NCI-H460 (cell line): ENCODE data around the gene ZNG1A. TPM values are rescaled to one million over a fixed set of nuclear protein-coding genes. Genes with fewer than 3 reads are reported as not detected.
"Not testable (repeated sequence)": the region's sequence is repeated elsewhere in the genome, so short reads cannot be mapped to it uniquely, and the experiment has no call there.

Experiments used
- DNase-seq: peaks from one replicate; pipeline ENCODE4 v3.0.0-alpha.2; 2016; ENCODE audit warnings: low read depth; ENCODE audit errors: extremely low read depth
- total RNA-seq: library from RNA; depleted of rRNA; stranded (reverse); fragments of >200 nt; shearing (Covaris generic); gene quantifications from 2 replicates; pipeline ENCODE4 v1.2.3, GENCODE V29; 2014

Gene ZNG1A
- total RNA-seq, 1 experiment from 2014 or later = 43.9 TPM

DNA sequence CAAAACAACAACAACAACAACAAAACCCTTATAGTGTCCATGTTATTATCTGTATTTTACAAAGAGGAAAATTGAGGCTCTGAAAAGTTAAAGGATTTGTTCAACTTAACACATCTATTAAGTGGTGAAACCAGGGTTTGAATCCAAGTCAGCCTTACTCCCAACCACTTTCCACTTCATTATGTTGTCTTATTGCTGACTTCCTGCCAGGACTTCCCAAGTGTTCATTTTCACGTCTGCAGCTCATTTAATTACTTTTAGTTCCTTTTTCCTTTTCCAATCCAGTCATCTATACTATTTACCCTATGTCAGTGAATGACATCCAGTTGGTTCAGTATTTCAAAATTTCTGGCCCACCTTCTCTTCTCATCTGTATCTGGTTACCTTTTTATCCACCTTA lies 20.7 kb upstream of the ZNG1A start:
- not testable (repeated sequence) for DNase-seq

DNA sequence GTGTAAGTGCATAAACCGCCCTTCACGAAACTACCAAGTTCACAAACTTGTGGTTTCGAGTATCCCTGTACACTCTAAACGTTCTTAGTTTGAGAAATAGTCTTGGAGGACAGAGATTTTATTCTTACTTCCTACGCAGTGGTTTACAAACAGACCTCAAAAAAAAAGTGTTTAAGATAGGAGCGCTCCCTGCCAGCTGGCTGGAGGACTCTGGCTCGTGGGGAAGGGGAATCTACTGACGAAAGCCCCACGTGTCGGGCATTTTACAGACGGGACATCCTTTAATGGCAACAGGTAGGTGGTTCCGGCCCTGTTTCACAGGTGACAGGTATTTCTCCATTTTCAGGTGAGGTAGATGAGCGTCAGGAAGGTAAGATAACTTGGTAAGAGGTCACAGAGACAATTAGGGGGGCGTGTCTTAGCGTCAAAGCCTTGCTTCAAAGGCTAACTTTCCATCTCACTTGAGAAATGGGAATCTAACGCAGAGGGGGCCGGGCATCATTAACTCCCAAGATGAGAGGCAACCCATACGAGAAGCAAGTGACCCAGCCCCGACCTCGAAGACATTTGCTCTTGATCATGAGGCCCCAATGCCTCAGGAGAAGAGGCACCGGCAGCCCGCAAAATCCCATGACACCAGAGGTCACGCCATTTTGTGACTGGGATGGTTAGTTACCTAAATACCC lies 573 bp downstream of the ZNG1A start:
- DNase-seq = not testable (repeated sequence)

DNA sequence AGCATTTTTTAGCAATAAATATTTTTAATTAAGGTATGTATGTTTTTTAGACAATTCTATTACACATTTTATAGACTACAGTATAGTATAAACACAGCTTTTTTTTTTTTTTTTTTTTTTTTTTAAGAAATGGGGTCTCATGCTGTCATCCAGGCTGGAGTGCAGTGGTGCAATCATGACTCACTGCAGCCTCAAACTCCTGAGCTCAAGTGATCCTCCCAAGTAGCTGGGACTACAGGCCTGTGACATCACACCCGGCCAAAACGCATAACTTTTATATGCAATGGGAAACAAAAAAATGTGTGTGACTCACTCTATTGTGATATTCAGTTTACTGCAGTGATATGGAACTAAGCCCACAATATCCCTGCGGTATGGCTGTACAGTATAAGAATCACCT lies 9.1 kb downstream of the ZNG1A start:
- DNase-seq = not testable (repeated sequence)

DNA sequence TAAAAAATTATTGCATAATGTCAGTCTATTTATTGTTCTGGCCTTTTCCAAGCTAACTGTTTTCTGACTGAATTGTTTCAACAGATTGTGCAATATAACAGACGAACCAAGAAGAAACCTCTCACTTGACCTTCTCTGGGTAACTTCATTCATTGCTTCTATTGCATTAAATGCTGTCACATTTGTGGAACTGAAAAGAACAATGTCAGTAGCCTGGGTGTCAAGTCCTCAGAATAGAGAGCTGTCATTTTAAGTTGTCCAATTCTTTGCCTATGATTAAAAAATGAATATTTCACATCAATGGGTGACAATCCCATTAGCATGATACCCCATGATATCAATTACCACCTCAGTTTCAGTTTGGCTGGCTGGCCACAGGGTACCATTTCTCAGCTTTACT lies 19.0 kb downstream of the ZNG1A start:
- not testable (repeated sequence) for DNase-seq

DNA sequence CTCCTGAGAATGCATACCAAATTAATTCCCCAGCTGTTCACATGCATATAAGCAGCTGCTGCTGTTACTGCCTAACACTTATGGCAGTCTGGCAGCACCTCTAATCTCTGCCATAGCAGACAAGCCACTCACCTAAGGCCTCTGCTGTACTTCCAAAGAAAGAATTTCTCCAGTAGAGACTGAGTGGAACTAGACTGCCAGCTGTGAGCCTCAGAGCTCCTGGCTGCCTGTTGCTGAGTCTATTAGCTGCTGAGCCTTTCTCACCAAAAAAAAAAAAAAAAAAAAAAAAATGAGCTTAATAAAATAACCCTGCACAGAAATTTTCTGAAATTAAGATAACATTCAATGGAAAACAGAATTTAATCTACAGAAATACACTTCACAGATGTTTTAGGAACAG lies 27.7 kb downstream of the ZNG1A start:
- not testable (repeated sequence) for DNase-seq

DNA sequence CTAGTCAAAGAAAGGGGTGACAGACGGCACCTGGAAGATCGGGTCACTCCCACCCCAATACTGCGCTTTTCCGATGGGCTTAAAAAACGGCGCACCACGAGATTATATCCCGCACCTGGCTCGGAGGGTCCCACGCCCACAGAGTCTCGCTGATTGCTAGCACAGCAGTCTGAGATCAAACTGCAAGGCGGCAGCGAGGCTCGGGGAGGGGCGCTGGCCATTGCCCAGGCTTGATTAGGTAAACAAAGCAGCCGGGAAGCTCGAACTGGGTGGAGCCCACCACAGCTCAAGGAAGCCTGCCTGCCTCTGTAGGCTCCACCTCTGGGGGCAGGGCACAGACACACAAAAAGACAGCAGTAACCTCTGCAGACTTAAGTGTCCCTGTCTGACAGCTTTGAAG lies 39.0 kb downstream of the ZNG1A start:
- DNase-seq = not testable (repeated sequence)

DNA sequence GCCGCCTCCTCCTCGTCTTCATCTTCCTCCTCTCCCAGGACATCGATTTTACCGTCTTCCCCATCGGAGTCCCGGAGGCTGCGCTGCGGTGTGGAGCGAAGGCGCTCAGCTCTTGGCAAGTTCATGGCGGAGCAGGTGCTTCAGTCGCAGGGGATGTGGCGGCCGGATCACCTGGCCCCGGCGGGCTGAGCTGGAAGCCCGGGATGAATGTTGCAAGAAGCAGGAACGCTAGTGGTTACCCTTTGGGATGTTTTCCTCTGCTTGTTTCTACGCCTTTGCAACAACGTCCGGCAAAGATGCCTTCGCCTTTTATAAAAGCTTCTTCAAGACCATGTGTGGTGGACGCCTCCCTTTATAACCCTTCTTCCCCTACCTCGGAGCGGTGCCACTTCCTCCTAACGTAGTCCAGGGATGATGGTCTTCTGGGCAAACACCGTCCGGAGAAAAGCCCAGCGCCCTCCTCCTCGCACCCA lies 60.8 kb downstream of the ZNG1A start, which contains the start of gene FOXD4:
Gene FOXD4, minus strand, starts transcription at position 423 of the 473 bp plus-strand sequence. Its CDS starts 298 bp downstream, at position 125.
- DNase-seq = not testable (repeated sequence)

DNA sequence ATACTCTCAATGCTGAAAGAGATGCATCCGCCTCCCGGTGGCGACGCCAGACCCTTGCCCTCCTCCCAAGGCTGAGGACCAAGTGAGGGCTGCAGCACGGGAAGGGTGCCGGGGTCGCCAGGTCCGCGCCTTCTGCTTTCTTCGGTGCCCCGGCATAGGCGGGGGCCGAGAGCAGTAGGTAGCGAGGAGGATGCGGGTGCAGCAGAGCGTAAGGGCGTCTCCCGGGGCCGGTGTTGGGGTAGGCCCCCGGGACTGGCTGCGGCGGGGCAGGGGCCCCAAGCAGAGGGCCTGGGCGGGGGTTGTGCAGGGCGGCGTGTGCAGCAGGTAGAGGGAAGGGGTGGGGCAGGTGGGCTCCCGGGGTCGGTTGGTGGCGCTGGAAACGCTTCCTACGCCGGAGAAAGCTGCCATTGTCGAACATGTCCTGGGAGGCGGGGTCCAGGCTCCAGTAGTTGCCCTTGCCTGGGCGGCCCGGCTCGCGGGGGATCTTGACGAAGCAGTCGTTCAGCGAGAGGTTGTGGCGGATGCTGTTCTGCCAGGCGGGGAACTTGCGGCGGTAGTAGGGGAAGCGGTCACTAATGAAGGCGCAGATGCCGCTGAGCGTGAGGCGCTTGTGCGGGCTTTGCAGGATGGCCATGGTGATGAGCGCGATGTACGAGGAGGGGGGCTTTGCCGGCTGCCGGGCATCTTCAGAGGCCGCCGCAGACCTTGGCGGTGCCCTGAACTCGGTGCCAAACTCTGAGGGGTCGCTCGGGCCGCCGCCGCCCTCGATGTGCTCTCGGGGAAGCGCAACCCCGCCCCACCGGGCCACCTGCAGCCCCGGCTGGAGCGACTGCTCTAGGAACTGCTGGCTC lies 61.5 kb downstream of the ZNG1A start:
- not testable (repeated sequence) for DNase-seq

DNA sequence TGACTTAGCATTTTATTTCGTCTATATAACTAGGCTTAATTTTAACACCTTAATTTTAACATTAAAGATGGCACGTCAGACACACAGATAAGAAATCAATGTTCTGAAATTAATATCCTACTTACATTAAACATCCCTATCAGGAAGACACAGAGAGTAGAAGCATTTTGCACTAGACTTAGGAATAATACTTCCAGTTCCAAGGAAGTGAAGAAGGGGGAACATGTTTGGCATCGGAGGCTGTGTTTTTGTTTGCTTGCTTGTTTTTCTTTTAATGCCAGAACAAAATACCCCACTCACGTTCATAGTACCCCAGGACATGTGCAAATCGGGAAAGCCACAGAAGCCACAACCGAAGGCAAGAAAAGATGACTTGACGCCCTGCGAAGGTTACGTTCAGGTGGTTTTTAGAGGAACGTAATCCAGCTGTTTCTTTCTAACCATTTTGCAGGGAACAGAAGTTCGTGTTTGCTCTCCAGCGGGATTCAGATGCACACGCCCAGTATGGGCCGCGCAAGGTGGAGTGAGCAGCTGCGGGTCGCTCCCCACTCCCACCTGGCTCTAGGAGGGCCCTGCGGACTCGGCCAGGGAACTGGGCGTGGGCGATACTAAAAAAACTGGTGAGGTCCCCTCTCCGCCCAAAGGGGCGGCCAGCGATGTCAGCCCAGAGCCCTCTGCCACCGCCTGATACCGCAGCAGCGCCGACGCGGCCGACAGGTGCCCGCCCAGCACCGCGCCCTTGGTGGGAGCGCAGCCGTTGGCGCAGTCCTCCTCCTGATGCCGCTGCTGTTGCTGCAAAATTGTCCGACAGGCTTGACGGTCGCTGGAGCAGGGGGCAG lies 62.4 kb downstream of the ZNG1A start:
- DNase-seq = not testable (repeated sequence)

DNA sequence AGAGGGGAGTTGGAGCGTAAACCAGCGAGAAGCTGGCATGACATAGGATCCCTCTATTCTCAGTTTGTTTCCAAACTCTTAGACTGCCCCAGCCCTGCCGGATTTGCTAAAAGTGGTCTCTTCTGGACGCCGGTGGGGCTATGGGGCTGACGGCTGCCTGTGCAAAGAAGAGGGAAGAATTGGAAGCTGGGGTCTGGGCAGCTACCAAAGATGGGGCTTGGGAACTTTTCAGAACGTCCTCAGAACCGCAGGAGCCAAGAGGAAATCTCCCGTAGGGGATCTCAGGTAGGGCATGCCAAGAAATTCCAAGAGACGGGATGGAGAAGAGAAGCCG lies 63.8 kb downstream of the ZNG1A start:
- not testable (repeated sequence) for DNase-seq

DNA sequence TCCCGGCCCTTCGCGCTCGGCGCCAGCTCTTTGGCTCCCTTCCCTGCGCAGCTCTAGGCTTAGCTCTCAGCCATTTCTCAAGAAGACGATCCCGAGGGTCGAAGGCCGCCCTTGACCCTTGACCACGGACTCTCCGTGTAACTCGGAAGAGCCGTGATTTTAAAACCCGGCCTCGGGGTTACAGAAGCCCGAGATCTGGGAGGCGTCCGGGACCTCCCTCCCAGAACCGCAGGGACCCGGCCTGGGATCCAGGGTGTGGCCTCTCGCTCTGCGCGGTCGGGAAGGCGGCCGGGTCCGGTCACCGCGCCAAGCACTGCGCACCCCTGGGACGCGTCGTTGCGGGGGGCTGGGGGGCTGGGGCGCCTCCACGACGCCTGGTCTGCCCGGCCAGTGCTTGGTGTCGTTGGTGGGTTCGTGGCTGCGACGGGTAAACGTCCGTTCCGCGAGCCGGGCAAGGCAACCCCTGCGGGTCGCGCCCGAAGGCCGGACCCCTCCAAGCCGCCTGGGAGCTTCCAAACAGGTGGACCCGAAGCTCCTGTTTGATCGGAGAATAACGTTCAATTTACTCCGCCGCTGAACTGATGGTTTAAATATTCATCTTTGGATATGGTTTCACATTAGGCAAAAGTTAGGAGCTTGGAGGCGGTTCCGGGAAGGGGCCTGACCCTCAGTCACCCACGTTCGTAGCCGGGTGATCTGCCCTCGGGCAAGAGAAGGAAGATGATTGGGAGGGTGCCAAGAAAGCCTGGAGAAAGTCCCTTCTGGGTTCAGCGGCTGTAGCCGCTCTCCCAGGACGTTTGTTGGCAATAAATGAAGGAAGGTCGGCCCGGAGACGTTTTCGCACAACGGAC lies 64.4 kb downstream of the ZNG1A start:
- not testable (repeated sequence) for DNase-seq

DNA sequence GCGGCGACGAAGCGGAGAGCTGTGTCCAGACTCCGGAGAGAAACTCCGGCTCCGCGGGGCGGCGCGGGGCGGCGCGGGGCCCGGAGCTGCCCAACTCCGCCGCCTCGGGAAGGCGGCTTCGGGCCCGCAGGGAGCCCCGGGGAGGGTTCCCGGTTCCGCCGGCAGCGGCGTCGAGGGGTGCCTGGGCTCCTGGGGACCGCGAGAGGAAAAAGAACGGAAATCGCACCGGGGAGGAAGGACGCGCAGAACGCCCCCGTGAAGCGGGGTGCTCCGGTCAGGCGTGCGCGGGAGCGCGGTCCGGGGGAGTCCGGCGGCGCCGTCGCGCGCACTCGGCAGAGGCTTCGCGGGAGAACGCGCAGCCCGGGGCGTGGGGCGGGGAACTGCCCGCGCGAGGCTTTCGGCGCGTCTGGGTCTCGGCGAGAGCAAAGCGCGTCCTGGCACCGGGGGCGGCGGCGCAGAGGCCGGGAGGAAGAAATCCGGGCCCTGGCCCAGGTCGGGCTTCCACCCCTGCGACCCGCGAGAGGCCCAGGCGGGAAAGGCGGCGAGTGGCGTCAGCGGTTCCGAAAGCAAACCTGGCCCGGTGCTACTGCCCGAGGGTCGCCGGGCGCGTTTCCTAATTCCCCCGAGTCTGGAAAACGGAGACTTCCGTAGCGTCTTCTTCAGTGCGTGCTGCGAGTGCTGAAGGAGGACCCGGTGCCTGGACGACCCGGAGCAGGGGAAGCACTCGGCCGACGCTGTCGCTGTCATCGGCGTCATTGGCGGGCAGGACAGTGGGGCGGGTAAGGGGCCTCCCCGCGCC lies 65.2 kb downstream of the ZNG1A start:
- DNase-seq = not testable (repeated sequence)

DNA sequence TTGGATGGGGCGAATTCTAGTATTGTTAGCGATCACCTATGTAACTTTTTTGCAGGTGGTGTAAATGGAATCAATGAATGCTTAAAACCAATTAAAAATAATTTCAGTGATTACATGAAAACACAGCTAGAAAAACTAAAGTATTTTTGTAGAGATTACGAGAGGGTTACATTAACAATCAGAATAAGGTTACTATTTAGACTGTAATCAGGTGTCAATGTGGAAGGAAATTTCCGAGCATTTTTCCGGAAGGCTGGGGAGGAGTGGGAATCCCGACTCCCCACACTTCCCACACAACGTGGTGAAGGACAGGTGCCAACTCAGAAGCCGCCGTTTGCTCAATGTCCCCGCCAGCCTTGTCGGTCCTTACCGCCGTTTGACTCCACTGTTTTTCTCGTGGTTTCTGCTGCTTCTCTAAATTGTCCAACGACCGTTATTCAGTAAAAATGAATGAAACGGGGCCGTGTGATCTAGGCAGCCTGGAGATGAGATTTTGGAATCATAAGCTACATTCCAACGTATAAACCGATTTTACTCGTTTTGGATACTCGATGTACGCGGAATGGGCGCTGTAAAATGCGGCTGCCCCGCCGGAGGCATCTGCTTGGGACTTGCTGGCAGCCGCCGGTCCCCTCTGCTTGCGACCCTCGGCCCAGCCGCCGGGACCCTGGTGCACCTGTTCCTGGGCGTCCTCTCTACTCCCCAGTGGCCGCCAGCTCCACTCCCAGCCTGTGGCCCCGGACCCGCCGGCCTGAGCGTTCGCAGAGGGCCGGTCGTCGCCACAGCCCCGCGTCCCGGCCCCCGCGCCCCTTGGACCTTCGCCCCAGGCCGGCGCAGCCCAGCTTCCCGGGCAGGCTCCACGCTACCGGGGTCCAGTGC lies 66.0 kb downstream of the ZNG1A start:
- DNase-seq = not testable (repeated sequence)

DNA sequence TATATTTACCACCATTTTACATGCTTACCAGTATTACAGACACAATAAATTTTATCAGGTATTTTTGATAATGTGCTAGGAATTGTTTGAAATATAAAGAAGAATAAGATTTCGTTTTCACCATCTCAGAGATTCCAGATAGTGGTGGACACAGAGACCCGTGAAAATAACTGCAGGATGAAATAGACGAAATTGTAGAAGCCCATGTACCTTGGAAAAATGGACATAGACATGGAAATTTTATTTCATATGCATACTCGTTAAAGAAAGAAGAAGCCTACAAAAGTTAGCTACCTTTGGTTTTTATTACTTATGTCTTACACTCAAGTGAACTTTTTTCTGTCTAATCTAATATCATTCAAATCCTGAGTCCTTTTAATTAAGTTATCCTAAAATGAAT lies 68.2 kb downstream of the ZNG1A start:
- not testable (repeated sequence) for DNase-seq

DNA sequence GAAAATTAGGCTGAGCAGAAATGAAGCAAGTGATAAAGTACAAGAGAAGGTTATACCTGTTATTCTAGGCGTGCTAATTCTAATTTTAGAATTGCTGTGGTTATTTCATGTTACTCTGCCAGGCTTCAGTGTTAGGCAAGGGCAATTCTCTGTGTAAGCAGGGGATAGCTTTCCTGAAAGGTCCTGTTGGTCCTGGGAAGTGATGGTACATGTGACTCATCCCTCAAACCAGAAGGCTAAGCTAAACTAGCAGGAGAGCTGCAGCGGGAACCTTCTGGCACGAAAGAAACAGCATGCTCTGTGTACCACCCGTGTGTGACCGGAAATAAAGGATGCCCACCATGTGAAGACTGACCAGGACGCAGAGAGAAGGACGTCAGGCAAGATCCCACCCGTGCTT lies 69.3 kb downstream of the ZNG1A start:
- not testable (repeated sequence) for DNase-seq

DNA sequence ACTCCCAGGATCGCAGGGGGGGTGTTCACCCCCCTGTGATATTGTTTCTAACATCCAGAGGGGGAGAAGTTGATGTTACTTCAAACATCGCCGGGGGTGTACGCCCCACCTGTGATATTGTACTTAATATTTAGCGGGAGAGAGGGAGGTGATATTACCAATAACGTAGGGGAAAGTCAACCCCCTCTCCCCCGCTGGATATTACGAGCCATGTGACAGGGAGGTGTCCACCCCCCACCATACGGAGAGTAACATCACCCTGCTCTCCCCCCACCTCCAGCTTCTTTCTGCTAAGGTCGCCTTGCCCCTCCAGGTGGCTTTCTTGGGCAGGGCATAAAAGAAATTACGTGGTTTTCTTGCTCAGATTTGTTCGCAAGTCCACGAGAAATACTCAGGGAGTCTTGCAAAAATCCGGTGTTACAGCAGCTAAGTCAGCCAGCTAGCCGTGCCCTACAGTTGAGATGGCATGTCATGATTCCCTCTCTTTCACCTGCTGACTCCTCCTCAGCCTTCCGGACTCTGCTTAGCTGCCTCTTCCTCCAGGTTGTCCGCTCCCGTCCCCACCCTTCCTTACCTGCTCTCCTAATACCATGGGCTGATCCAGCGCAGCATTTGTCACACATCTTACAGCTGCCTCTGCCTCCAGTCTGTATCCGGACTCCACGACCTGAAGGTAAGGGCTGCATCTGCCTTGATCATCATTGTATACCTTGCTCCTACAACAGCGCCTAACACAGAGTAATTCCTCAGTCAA lies 69.9 kb downstream of the ZNG1A start:
- DNase-seq = not testable (repeated sequence)

DNA sequence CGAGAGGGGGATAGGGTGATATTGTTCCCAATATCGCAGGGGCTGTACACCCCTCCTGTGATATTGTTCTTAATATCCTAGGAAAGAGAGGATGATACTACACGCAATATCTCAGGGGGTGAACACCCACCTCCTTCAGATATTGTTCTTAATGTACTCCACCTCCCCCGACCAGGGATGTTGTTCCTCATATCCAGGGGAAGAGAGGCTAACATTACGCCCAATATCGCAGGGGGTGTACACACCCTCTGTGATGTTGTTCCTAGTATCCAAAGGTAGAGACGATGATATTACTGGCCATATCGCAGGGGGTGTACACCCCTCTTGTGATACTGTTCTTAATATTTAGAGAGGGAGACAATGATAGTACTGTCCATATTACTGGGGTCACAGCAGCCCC lies 72.9 kb downstream of the ZNG1A start:
- DNase-seq = not testable (repeated sequence)
